Inflammatory macrophage treated with lipopolysaccharide for 1 hour (primary cell): ENCODE measurements around the gene BICD1.

ENCODE experiments used
- DNase-seq, 2 donors: peaks; one replicate each; pipeline ENCODE4 v3.0.0-alpha.2; 2020 to 2022

BICD1 gene

GRCh38 chr12:32360956-32361355 is 254.3 kb downstream of the BICD1 start:
- no peak for DNase-seq

GRCh38 chr12:32362892-32363291 is 256.2 kb downstream of the BICD1 start:
- no peak for DNase-seq

GRCh38 chr12:32365473-32366064 is 258.9 kb downstream of the BICD1 start:
- DNase-seq: peak; percentile 52 to 82

- DNase-seq: no peak
These were observed 260.1 kb downstream of the BICD1 start for GRCh38 chr12:32366714-32367113.

DNA sequence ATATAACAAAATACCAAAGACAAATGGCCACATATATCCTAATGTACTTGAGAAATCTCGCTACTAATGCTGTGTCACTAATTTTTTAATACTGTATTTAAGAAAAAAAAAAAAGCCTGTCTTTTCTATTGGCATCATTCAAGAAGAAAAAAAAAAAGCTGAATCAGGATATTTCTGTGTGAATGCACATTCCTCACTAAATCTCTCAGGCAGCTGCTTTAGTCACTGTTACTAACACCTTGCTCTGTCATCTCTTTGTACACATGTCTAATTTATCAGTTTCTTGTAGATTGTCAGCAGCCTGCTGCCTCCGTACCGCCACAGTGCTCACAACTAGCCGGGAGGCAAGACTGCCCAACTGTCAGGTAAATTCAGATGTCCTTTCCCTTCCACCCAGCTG is 260.7 kb downstream of the BICD1 start:
- no peak for DNase-seq

DNA sequence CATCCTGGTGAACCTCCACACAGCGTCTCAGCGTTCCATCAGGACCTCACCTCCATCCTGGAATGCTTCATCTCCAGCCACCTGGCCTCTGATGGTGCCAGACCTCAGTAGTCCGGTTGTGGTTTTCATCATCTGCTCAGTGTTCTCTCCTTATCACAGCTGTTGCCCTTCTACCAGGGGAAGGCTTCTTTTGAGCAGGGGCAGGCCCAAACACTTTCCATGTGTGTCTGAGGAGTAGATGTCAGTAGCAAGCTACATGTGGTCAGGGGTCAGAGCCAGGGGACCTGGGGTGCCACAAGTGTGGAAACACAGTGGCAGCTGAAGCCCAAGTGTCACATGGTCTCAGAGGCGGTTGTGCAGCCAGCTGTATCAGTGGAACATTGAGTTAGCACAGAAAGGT is 262.6 kb downstream of the BICD1 start:
- no peak for DNase-seq

DNA sequence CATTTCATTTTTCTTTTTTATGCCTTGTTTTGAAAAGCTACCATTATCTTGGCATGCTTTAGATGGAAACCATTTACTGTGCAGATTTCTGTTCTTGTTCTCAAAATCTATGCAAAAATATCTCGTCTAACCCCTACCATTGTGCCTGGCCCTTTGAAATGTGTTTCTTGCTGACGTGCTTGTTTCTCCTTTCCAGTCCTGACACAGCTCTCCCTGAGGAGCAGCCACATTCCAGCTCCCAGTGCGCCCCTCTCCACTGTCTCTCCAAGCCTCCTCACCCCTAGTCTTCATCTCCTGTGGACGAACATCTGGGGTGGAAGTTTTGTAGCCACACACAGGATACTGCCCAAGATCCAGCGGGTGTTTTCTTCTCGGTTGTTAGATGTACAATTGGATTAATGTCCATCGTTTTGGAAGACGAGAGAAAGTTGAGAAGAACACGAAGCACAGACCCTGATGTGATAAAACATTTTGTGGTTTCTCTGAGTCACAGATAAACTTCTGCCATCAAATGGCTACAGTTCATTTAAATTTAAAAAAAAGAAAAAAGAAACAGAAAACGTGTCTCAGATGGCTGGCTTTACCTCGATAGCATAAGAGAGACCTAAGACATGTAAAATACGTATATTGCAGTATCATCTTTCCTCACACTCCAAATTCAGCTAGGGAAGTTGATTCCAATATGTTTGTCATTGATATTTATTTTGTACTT is 270.9 kb downstream of the BICD1 start:
- no peak for DNase-seq

- no peak for DNase-seq
These were observed 272.6 kb downstream of the BICD1 start for GRCh38 chr12:32379213-32379612.

GRCh38 chr12:32379667-32380066 is 273.0 kb downstream of the BICD1 start:
- no peak for DNase-seq

GRCh38 chr12:32382226-32382625 is 275.6 kb downstream of the BICD1 start:
- DNase-seq: no peak

DNA sequence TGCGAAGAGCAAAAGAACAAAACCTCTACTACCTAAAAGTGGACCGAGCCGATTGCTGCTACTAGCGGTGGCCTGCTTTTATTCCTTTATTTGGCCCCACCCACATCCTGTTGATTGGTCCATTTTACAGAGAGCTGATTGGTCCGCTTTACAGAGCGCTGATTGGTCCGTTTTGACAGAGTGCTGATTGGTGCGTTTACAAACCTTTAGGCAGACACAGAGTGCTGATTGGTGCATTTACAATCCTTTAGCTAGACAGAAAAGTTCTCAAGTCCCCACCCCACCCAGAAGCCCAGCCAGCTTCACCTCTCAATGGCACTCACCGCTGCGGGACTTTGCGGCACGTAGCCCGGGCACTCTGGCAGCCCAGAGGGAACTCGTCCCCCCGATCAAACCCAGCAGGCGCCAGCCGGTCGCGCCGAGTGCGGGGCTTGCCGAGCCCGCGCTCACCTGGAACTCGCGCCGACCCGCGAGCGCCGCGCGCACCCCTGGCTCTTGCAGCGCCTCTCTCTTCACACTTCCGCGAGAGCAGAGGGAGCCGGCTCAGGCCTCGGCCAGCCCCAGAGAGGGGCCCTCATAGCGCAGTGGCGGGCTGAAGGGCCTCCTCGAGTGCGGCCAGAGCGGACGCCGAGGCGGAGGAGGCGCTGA is 284.0 kb downstream of the BICD1 start:
- no peak for DNase-seq

DNA sequence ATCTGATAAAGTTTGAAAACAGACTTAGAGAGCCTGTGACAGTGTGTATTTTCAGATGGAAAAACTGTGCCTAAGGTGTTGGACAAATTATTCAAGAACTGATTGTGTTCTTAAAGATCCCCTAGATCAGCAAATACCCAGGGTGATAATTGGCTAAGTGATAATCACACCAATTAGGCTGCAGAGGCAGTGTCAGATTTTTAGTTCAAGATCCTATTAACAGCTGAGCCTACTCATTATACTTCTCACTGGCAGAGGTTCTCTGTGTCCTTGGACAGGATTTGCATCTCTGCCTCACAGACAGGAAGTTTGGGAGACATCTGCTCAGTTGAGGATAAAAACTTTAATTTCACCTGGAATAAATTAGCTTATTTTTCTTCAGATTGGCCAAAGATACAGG is 288.4 kb downstream of the BICD1 start:
- DNase-seq: no peak

DNA sequence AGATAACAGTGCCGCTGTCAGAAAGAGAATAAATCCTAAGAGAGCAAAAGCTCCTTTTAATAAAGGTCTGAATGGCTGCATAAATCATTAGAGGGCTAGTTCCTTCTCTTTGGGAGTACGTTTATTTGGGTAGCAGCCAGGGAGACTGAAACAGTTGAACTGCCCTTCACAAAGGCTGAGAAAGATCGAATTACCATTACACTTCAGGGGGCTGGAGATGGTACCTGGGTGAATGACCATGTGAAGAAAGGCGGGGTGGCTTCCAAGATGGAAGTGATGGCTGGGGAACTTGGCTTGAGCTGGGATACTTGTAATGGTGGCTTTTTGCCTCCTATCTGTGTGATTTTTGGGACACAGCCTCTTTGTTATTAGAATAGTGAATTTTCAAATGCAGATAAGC is 291.0 kb downstream of the BICD1 start:
- DNase-seq: no peak

DNA sequence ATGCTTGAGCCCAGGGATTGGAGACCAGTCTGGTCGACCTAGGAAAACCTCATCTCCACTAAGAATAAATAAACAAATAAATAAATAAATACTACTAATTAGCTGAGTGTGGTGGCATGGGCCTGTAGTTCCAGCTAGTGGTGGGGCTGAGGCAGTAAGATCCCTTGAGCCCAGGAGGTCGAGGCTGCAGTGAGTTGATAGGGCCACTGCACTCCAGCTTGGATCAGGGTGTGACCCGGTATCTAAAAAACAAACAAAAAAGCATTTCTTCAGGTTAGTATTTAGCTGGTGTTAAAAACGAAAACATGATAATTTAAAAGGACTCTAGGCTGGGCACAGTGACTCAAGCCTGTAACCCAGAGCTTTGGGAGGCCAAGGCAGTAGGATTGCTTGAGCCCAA is 291.5 kb downstream of the BICD1 start:
- DNase-seq: no peak

GRCh38 chr12:32398816-32399369 is 292.2 kb downstream of the BICD1 start:
- no peak for DNase-seq

- peak; percentile 82 to 83 for DNase-seq
These were observed 292.9 kb downstream of the BICD1 start, which contains the start of gene FGD4 for GRCh38 chr12:32399370-32400113. TSS of gene FGD4 (plus strand) at chr12:32399558.

DNA sequence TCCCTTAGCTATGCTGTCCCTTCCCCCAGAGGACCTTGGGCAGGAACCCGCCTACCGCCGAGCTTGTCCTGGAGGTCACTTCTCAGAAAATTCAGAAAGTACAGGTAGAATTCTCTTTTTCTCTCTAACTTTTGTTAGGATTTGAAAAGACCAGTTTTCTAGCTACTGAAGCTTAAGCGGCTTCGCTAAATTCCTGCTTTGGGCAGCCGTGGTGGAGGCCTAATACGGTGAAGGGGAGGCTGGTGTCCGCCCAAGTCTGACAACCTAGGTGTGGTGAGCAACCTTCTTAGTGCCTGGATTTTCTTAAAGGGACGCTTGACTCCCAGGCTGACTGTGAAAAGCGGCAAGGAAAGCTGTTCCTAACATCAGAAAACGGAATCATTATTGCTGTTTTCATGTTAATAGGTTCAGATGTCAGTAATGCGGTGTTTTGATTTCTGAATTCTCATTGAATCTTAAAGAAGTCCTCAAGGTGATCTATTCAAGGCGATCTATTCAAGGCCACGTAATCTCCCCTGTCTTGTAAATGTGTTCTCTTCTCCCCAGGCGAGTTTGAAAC is 293.5 kb downstream of the BICD1 start:
- no peak for DNase-seq

GRCh38 chr12:32400866-32401265 is 294.2 kb downstream of the BICD1 start:
- no peak for DNase-seq

GRCh38 chr12:32402170-32402569 is 295.5 kb downstream of the BICD1 start:
- DNase-seq: no peak

- peak; percentile 53 to 76 for DNase-seq
These were observed 296.3 kb downstream of the BICD1 start for GRCh38 chr12:32402946-32403345.

DNA sequence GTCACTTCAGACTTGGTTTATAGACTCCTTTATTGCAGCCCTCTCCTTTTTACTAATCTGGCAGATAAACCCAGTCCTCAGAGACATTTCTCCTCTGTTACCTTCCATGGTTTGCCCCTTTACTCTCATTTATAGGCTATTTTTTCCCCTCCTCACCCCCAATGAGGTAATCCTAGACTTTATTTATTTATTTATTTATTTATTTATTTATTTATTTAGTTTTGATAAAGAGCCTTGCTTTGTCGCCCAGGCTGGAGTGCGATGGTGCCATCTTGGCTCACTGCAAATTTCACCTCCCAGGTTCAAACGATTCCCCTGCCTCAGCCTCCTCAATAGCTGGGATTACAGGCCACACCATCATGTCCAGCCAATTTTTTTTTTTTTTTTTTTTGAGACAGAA is 301.1 kb downstream of the BICD1 start:
- no peak for DNase-seq

GRCh38 chr12:32413412-32413811 is 306.8 kb downstream of the BICD1 start:
- no peak for DNase-seq

DNA sequence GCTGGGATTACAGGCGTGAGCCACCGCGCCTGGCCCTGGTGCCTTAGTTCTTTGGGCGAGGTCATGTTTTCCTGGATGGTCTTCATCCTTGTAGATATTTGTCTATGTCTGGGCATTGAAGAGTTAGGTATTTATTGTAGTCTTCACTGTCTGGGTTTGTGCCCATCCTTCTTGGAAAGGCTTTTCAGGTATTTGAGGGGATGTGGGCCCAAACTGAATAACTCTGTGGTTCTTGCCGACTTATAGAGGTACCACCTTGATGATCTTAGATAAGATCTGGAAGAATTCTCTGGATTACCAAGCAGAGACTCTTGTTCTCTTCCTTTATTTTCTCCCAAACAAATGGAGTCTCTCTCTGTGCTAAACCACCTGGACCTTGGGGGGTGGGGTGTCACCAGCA is 311.6 kb downstream of the BICD1 start:
- no peak for DNase-seq
